H1 (cell line): ENCODE measurements around the gene POLR2F. TPM values are rescaled to one million over a fixed set of nuclear protein-coding genes. Genes with fewer than 3 reads are reported as not detected.
A peak's percentile ranks its signal among the peaks of the same experiment; 100 is the strongest.

Source experiments
- CTCF ChIA-PET: fragments of 300-600 bp; sonication (Branson Sonifier 250); formaldehyde crosslinking; loops from one replicate; lab custom pipeline; 2021; ENCODE audit not compliant: partially characterized antibody; lab: Charles Lee
- POLR2A ChIA-PET: fragments of 300-600 bp; sonication (Branson Sonifier 250); formaldehyde crosslinking; loops from one replicate; lab custom pipeline; 2021; ENCODE audit warnings: inconsistent platforms; ENCODE audit not compliant: partially characterized antibody; lab: Charles Lee
- DNase-seq, 2 experiments: peaks; one replicate each; pipeline versions ENCODE4 v3.0.0 to v3.0.0-alpha.2; 2010 to 2022; ENCODE audit warnings: low spot score in 2 of 2, low read depth in 1 of 2, mixed read lengths in 1 of 2
- FAIRE-seq: peaks from 2 replicates; lab custom pipeline; 2011; peaks lifted over from hg19 to GRCh38; lab: Jason Lieb, UNC
- H2AFZ ChIP-seq: 2 replicates; pipeline ENCODE4 v1.8.1; 2012; ENCODE audit warnings: low read length, inconsistent platforms
- H2AK5ac ChIP-seq: 2 replicates; pipeline ENCODE4 v1.6.1; 2013; ENCODE audit warnings: low read depth, low read length
- H2BK120ac ChIP-seq: replicated peaks from 2 replicates; pipeline ENCODE3; 2013; ENCODE audit warnings: low read depth, low read length, inconsistent platforms
- H2BK12ac ChIP-seq: 2 replicates; pipeline ENCODE4 v1.6.1; 2013; ENCODE audit warnings: low read depth, low read length
- H2BK15ac ChIP-seq: 2 replicates; pipeline ENCODE4 v1.6.1; 2013; ENCODE audit warnings: low read length
- H2BK20ac ChIP-seq: 2 replicates; pipeline ENCODE4 v1.6.1; 2013; ENCODE audit warnings: low read length
- H2BK5ac ChIP-seq: 2 replicates; pipeline ENCODE4 v1.6.1; 2013; ENCODE audit warnings: low read depth, low read length
- H3K14ac ChIP-seq: 2 replicates; pipeline ENCODE4 v1.6.1; 2013; ENCODE audit warnings: inconsistent platforms; ENCODE audit not compliant: insufficient read length
- H3K18ac ChIP-seq: 2 replicates; pipeline ENCODE4 v1.6.1; 2013; ENCODE audit warnings: low read length; ENCODE audit errors: extremely low read depth
- H3K23ac ChIP-seq: 2 replicates; pipeline ENCODE4 v1.6.1; 2013; ENCODE audit warnings: inconsistent platforms; ENCODE audit not compliant: insufficient read length
- H3K23me2 ChIP-seq: 2 replicates; pipeline ENCODE4 v1.6.1; 2013; ENCODE audit warnings: low read depth, low read length
- H3K27ac ChIP-seq: 2 replicates; pipeline ENCODE4 v1.6.1; 2011; ENCODE audit warnings: low read depth, low read length, inconsistent platforms
- H3K27me3 ChIP-seq, 4 experiments: replicated peaks in 1 of 4; 1 replicate in 1 of 4; 2 replicates in 3 of 4; pipeline versions ENCODE4 v1.6.1 to v1.8.1; 2011 to 2013; ENCODE audit warnings: low read length in 3 of 4, mild to moderate bottlenecking in 3 of 4, inconsistent platforms in 2 of 4, mixed read lengths in 2 of 4, moderate library complexity in 1 of 4; ENCODE audit not compliant: control insufficient read depth in 3 of 4, insufficient read depth in 3 of 4; ENCODE audit errors: extremely low read depth in 1 of 4
- H3K36me3 ChIP-seq, 4 experiments: 2 replicates each; pipeline versions ENCODE4 v1.6.1 to v1.8.1; 2011 to 2013; ENCODE audit warnings: mild to moderate bottlenecking in 4 of 4, low read length in 3 of 4, moderate library complexity in 2 of 4, control low read depth in 1 of 4, inconsistent platforms in 1 of 4; ENCODE audit not compliant: insufficient read depth in 4 of 4, control insufficient read depth in 2 of 4
- H3K4ac ChIP-seq: replicated peaks from 2 replicates; pipeline ENCODE3; 2013; ENCODE audit warnings: low read length, low read depth, mixed read lengths, inconsistent platforms; ENCODE audit not compliant: insufficient read length
- H3K4me1 ChIP-seq, 4 experiments: replicated peaks in 1 of 4; 1 replicate in 1 of 4; 2 replicates in 3 of 4; pipeline versions ENCODE4 v1.6.1 to v1.8.1; 2011 to 2013; ENCODE audit warnings: low read length in 3 of 4, inconsistent platforms in 2 of 4, mixed read lengths in 1 of 4; ENCODE audit not compliant: insufficient read depth in 4 of 4, control insufficient read depth in 3 of 4
- H3K4me2 ChIP-seq, 2 experiments: 2 replicates each; pipeline versions ENCODE4 v1.6.1 to v1.8.1; 2011 to 2013; ENCODE audit warnings: low read depth in 2 of 2, low read length in 2 of 2, control low read depth in 1 of 2, inconsistent platforms in 1 of 2, mild to moderate bottlenecking in 1 of 2; ENCODE audit not compliant: insufficient read depth in 1 of 2
- H3K4me3 ChIP-seq, 4 experiments: fragments of 200-600, 300-600 bp in 1 of 4; sonication (generic), shearing (Covaris generic), sonication (Bioruptor Twin) in 1 of 4; 2 replicates each; pipeline versions ENCODE4 v1.5.1 to v1.8.1; 2011 to 2016; ENCODE audit warnings: low read length in 4 of 4, low read depth in 3 of 4, control low read depth in 2 of 4, inconsistent platforms in 2 of 4, mild to moderate bottlenecking in 2 of 4, mixed read lengths in 1 of 4, moderate library complexity in 1 of 4; ENCODE audit not compliant: insufficient read depth in 2 of 4; ENCODE audit errors: extremely low read depth in 1 of 4
- H3K56ac ChIP-seq: replicated peaks from 2 replicates; pipeline ENCODE3; 2013; ENCODE audit warnings: low read depth, mild to moderate bottlenecking, mixed read lengths, low read length, inconsistent platforms; ENCODE audit not compliant: insufficient read length
- H3K79me1 ChIP-seq: 2 replicates; pipeline ENCODE4 v1.6.1; 2013; ENCODE audit warnings: low read depth, low read length, control low read depth
- H3K79me2 ChIP-seq, 2 experiments: 2 replicates each; pipeline versions ENCODE4 v1.6.1 to v1.8.1; 2012 to 2013; ENCODE audit warnings: low read length in 2 of 2, mild to moderate bottlenecking in 2 of 2, inconsistent platforms in 1 of 2; ENCODE audit not compliant: insufficient read depth in 2 of 2, control insufficient read depth in 1 of 2
- H3K9ac ChIP-seq, 4 experiments: replicated peaks in 1 of 4; 1 replicate in 1 of 4; 2 replicates in 3 of 4; pipeline versions ENCODE4 v1.6.1 to v1.8.1; 2011 to 2013; ENCODE audit warnings: low read depth in 3 of 4, low read length in 3 of 4, control low read depth in 2 of 4, mild to moderate bottlenecking in 2 of 4, moderate library complexity in 2 of 4, inconsistent platforms in 1 of 4; ENCODE audit errors: extremely low read depth in 1 of 4
- H3K9me3 ChIP-seq, 2 experiments: 2 replicates each; pipeline versions ENCODE4 v1.6.1 to v1.8.1; 2012 to 2013; ENCODE audit warnings: mild to moderate bottlenecking in 2 of 2, moderate library complexity in 2 of 2, control low read depth in 1 of 2, inconsistent platforms in 1 of 2, low read depth in 1 of 2, low read length in 1 of 2, mixed read lengths in 1 of 2; ENCODE audit not compliant: insufficient read depth in 2 of 2
- H4K20me1 ChIP-seq, 2 experiments: replicated peaks in 1 of 2; 2 replicates each; pipeline versions ENCODE3 to v1.8.1; 2011 to 2013; ENCODE audit warnings: inconsistent platforms in 2 of 2, low read length in 2 of 2, mild to moderate bottlenecking in 1 of 2; ENCODE audit not compliant: insufficient read depth in 2 of 2, control insufficient read depth in 1 of 2
- H4K5ac ChIP-seq: 2 replicates; pipeline ENCODE4 v1.6.1; 2013; ENCODE audit warnings: low read length, low read depth, mixed read lengths, inconsistent platforms; ENCODE audit not compliant: insufficient read length
- H4K8ac ChIP-seq: 2 replicates; pipeline ENCODE4 v1.8.0; 2013; ENCODE audit warnings: mild to moderate bottlenecking, moderate library complexity, low read length, inconsistent platforms; ENCODE audit not compliant: insufficient read depth; ENCODE audit errors: extremely low read depth
- H4K91ac ChIP-seq: replicated peaks from 2 replicates; pipeline ENCODE3; 2013; ENCODE audit warnings: low read length, mixed read lengths, inconsistent platforms; ENCODE audit not compliant: insufficient read length
- BRCA1 ChIP-seq: IDR thresholded peaks from 2 replicates; pipeline ENCODE4 v1.6.1; 2012; ENCODE audit warnings: low read depth, low read length, improper control_type of control experiment
- CHD1 ChIP-seq: IDR thresholded peaks from 2 replicates; pipeline ENCODE4 v1.6.1; 2012; ENCODE audit warnings: low read depth, low read length, improper control_type of control experiment
- EZH2 ChIP-seq: fragments of 200-600 bp; sonication (generic); IDR thresholded peaks from 2 replicates; pipeline ENCODE4 v1.7.1; 2012; ENCODE audit warnings: low read depth, mild to moderate bottlenecking, moderate library complexity, low read length, inconsistent platforms; ENCODE audit not compliant: severe bottlenecking
- POU5F1 ChIP-seq: IDR thresholded peaks from 2 replicates; pipeline ENCODE4 v1.6.1; 2011; ENCODE audit warnings: low read depth, mild to moderate bottlenecking, low read length, moderate library complexity
- RXRA ChIP-seq: IDR thresholded peaks from 2 replicates; pipeline ENCODE4 v1.6.1; 2011; ENCODE audit warnings: low read depth, mild to moderate bottlenecking, low read length, moderate library complexity; ENCODE audit not compliant: insufficient read depth
- SIN3A ChIP-seq, 2 experiments: IDR thresholded peaks in 1 of 2; conservative IDR thresholded peaks in 1 of 2; 2 replicates each; pipeline ENCODE4 v1.6.1; 2011 to 2012; ENCODE audit warnings: low read length in 2 of 2, improper control_type of control experiment in 1 of 2, low read depth in 1 of 2, mild to moderate bottlenecking in 1 of 2
- SP4 ChIP-seq: IDR thresholded peaks from 2 replicates; pipeline ENCODE4 v1.6.1; 2012; ENCODE audit warnings: low read length, inconsistent platforms
- WGBS, 2 experiments: shearing (Covaris generic) in 1 of 2; methylation state at CpG; one replicate each; pipeline versions ENCODE4 v1.1.6 to v1.1.7; 2013 to 2015; ENCODE audit warnings: low lambda C conversion rate in 2 of 2, mixed read lengths in 2 of 2, inconsistent platforms in 1 of 2, low coverage in 1 of 2, missing lambda C conversion rate in 1 of 2; ENCODE audit not compliant: insufficient replicate concordance in 2 of 2, insufficient coverage in 1 of 2, insufficient read length in 1 of 2; ENCODE audit errors: extremely low coverage in 1 of 2, missing lambda C conversion rate in 1 of 2; 5-methylcytosine and 5-hydroxymethylcytosine counted together
- polyA plus RNA-seq, 7 experiments: library from polyadenylated mRNA; depleted of rRNA in 3 of 7; stranded (reverse) in 5 of 7; unstranded in 2 of 7; fragments of >200 nt in 5 of 7; fragments of 200-250 nt in 2 of 7; gene quantifications; 1 replicate in 5 of 7; 2 replicates in 1 of 7; 4 replicates in 1 of 7; pipeline versions ENCODE4 v1.2.1 to v1.2.3, GENCODE V29; 2011 to 2013; ENCODE audit warnings: missing spikeins in 2 of 7, mixed read lengths in 2 of 7
- total RNA-seq: library from RNA; stranded (reverse); fragmentation: NEBNext Ultra II Directional; extraction: Animal tissue kit (Norgen Biotek cat#: 25700); gene quantifications from 2 replicates; pipeline ENCODE4 v1.2.1, GENCODE V29; 2021

POLR2F gene
- total and polyA plus RNA-seq, 2 of the 8 experiments (the other 6 are each of a cell fraction or from before 2014, with no cell fraction given) = 150 to 176 TPM

- no peak overlapping the region for H3K14ac ChIP-seq
- H3K4me1 ChIP-seq = peaks cover 0 to 22% (median 12%) of the 10 kb centered on the region in 4 experiments; a peak in 6 of 7 replicates
- DNase-seq (no peak), FAIRE-seq (no peak)
- no peak overlapping the region for H3K4me2 ChIP-seq
- H2BK12ac ChIP-seq = no peak overlapping the region
- ChIA-PET CTCF (interaction anchor here (1.0 to 4.2 kb wide), 4 partner anchors 14 to 25 kb away, joined by 3 to 27 read pairs (median 5); no protein-coding TSS in a partner anchor), POLR2A (interaction anchor here (1.0 to 8.7 kb wide), 4 partner anchors 8 to 103 kb away, joined by 5 to 150 read pairs (median 23); partner anchors contain the start of genes GCAT and MICALL1)
- H3K56ac ChIP-seq = no peak overlapping the region
- H3K23ac ChIP-seq = no peak overlapping the region
- no peak overlapping the region for H2AK5ac ChIP-seq
- H4K91ac ChIP-seq = no peak overlapping the region
- H3K23me2 ChIP-seq = peaks cover 2% of the 10 kb centered on the region; the same call in 1 of the 2 replicates
- no peaks in the 10 kb centered on the region for H3K9me3 ChIP-seq
- H4K5ac ChIP-seq = no peak overlapping the region
- no peak overlapping the region for H4K8ac ChIP-seq
- peaks cover 0 to 6% of the 10 kb centered on the region in 2 experiments for H4K20me1 ChIP-seq
- no peak overlapping the region for H3K9ac ChIP-seq
- H3K18ac ChIP-seq = no peak overlapping the region; the same call in 1 of the 2 replicates
- H3K36me3 ChIP-seq = peaks cover 0 to 12% (median 1%) of the 10 kb centered on the region in 4 experiments; a peak in 2 of 8 replicates
- H2BK120ac ChIP-seq = no peak overlapping the region
- H2BK15ac ChIP-seq = no peak overlapping the region
- H2BK5ac ChIP-seq = peak overlapping the region; percentile 60; the same call in 1 of the 2 replicates
- H2BK20ac ChIP-seq = no peak overlapping the region
- H3K4ac ChIP-seq = no peak overlapping the region
- H2AFZ ChIP-seq = no peak overlapping the region
- no peak for TF ChIP-seq CHD1
- TF ChIP-seq POU5F1 = no peak
- no peak for TF ChIP-seq EZH2
- no peak for TF ChIP-seq SP4
- no peak for TF ChIP-seq SIN3A (conservative IDR thresholded peaks at IDR 0.05 in 1 of 2, IDR thresholded peaks at IDR 0.05 in 1 of 2; ENCODE audit: low read depth in 1 of 2, low read length in 2 of 2)
- TF ChIP-seq BRCA1 = no peak
- TF ChIP-seq RXRA = no peak
- no peak overlapping the region for H3K4me3 ChIP-seq
- WGBS, 2 experiments = 81% methylated on average over 8 of the region's 8 CpGs; no CpG with 5 or more reads in 1 of the 2 experiments
- peaks cover 9% of the 10 kb centered on the region for H3K79me1 ChIP-seq
- no peaks in the 10 kb centered on the region for H3K27me3 ChIP-seq
- H3K79me2 ChIP-seq = peaks cover 0 to 12% of the 10 kb centered on the region in 2 experiments; a peak in 1 of 4 replicates
- H3K27ac ChIP-seq = no peak overlapping the region; the same call in 1 of the 2 replicates
These were observed 41.3 kb upstream of the POLR2F start for GRCh38 chr22:37912171-37912570.
